WTC11 (cell line): ENCODE results near the gene PRSS1.

Experiments
- ATF6 ChIP-seq: sonication (generic); formaldehyde crosslinking; IDR thresholded peaks from 2 replicates; pipeline ENCODE4 v1.8.1; 2023; ENCODE audit warnings: mild to moderate bottlenecking, missing genetic modification reagents
- CTCF ChIP-seq: fragments of 200-600 bp; IDR thresholded peaks from 2 replicates; pipeline ENCODE4 v1.8.0; 2022; ENCODE audit warnings: antibody characterized with exemption
- ESRRA ChIP-seq: sonication (generic); formaldehyde crosslinking; IDR thresholded peaks from 2 replicates; pipeline ENCODE4 v1.8.1; 2022; ENCODE audit warnings: mild to moderate bottlenecking, missing genetic modification reagents, borderline replicate concordance
- NFYB ChIP-seq: sonication (generic); formaldehyde crosslinking; conservative IDR thresholded peaks from 2 replicates; pipeline ENCODE4 v1.8.0; 2022; ENCODE audit warnings: low read depth, missing genetic modification reagents
- USF2 ChIP-seq: sonication (generic); formaldehyde crosslinking; IDR thresholded peaks from 2 replicates; pipeline ENCODE4 v1.8.1; 2023; ENCODE audit warnings: mild to moderate bottlenecking, missing genetic modification reagents, moderate library complexity

GRCh38 chr7:142740786-142741185, 8.5 kb upstream of the PRSS1 start:
- TF ChIP-seq CTCF (no peak), USF2 (no peak), ESRRA (CRISPR knock-in tag) (no peak), NFYB (CRISPR knock-in tag) (no peak), ATF6 (CRISPR knock-in tag) (no peak)
